Testis (tissue), 3 donors: Measurements from ENCODE around the gene PRADC1. TPM values are rescaled to one million over a fixed set of nuclear protein-coding genes. Genes with fewer than 3 reads are reported as not detected.

Experiments
- DNase-seq: peaks from one replicate; pipeline ENCODE4 v3.0.0-alpha.2; 2019
- H3K27ac ChIP-seq, 2 donors: fragments of 200-600 bp; sonication (generic); one replicate each; pipeline ENCODE4 v1.5.1; 2019
- H3K27me3 ChIP-seq: fragments of 200-600 bp; sonication (generic); one replicate; pipeline ENCODE4 v1.5.1; 2019
- H3K36me3 ChIP-seq: fragments of 200-600 bp; sonication (generic); one replicate; pipeline ENCODE4 v1.5.1; 2017; ENCODE audit warnings: low read depth; ENCODE audit errors: missing control alignments
- H3K4me1 ChIP-seq: fragments of 200-600 bp; sonication (generic); one replicate; pipeline ENCODE4 v1.5.1; 2019
- H3K4me3 ChIP-seq, 2 donors: fragments of 200-600 bp; sonication (generic); one replicate each; pipeline ENCODE4 v1.5.1; 2017 to 2019
- H3K9me3 ChIP-seq: fragments of 200-600 bp; sonication (generic); one replicate; pipeline ENCODE4 v1.5.1; 2017
- POLR2A ChIP-seq: fragments of 450-650 bp; IDR thresholded peaks from one replicate; pipeline ENCODE4 v1.6.1; 2017; ENCODE audit warnings: antibody characterized with exemption, mild to moderate bottlenecking, moderate library complexity
- WGBS, 2 donors: methylation state at CpG; one replicate each; pipeline ENCODE4 v1.1.5; 2018; 5-methylcytosine and 5-hydroxymethylcytosine counted together
- intact Hi-C: fragments of 100-400 bp; cut with DNase I; formaldehyde crosslinking; loops from one replicate; pipeline ENCODE4 v1.15.1; 2023; ENCODE audit warnings: low total_unique reads
- polyA plus RNA-seq: library from polyadenylated mRNA; stranded (reverse); fragments of 350-450 nt; fragmentation: Illumina TruSeq; extraction: RNeasy Lipid Tissue Mini Kit (QIAGEN cat#74804); gene quantifications from one replicate; pipeline ENCODE4 v1.2.3, GENCODE V29; 2014; ENCODE audit warnings: low read depth, low replicate concordance; ENCODE audit not compliant: insufficient read depth
- total RNA-seq, 2 donors: library from RNA; depleted of rRNA; stranded (reverse); fragments of >200 nt; gene quantifications; one replicate each; pipeline ENCODE4 v1.2.3, GENCODE V29; 2016
- TF ChIP-seq, protein P1 (sequence below), 3 experiments: fragments of 450-650 bp in 2 of 3; fragments of 200-600 bp in 1 of 3; sonication (generic) in 1 of 3; IDR thresholded peaks; one replicate each; pipeline ENCODE4 v1.5.1; 2016 to 2019; ENCODE audit warnings: antibody characterized with exemption in 3 of 3, mild to moderate bottlenecking in 2 of 3, moderate library complexity in 1 of 3

The PRADC1 gene
- total and polyA plus RNA-seq, 3 donors from 2014 or later = 21.3 to 47.1 (median 29.2) TPM

GRCh38 chr2:73212098-73212447 is 21.0 kb downstream of the PRADC1 start:
- Histone ChIP-seq H3K27ac (no peak overlapping the region), H3K36me3 (no peaks in the 10 kb centered on the region), H3K4me1 (peaks cover 3% of the 10 kb centered on the region), H3K9me3 (no peaks in the 10 kb centered on the region), H3K27me3 (no peaks in the 10 kb centered on the region), H3K4me3 (no peak overlapping the region)
- TF ChIP-seq, protein P1, sequence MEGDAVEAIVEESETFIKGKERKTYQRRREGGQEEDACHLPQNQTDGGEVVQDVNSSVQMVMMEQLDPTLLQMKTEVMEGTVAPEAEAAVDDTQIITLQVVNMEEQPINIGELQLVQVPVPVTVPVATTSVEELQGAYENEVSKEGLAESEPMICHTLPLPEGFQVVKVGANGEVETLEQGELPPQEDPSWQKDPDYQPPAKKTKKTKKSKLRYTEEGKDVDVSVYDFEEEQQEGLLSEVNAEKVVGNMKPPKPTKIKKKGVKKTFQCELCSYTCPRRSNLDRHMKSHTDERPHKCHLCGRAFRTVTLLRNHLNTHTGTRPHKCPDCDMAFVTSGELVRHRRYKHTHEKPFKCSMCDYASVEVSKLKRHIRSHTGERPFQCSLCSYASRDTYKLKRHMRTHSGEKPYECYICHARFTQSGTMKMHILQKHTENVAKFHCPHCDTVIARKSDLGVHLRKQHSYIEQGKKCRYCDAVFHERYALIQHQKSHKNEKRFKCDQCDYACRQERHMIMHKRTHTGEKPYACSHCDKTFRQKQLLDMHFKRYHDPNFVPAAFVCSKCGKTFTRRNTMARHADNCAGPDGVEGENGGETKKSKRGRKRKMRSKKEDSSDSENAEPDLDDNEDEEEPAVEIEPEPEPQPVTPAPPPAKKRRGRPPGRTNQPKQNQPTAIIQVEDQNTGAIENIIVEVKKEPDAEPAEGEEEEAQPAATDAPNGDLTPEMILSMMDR (IDR thresholded peaks at IDR 0.05) = no peak
- TF ChIP-seq POLR2A = no peak
- whole genome bisulfite sequencing, 2 donors = 77% methylated on average over 7 of the region's 7 CpGs
- DNase-seq = no peak
- intact Hi-C loops = no loop called here

DNA sequence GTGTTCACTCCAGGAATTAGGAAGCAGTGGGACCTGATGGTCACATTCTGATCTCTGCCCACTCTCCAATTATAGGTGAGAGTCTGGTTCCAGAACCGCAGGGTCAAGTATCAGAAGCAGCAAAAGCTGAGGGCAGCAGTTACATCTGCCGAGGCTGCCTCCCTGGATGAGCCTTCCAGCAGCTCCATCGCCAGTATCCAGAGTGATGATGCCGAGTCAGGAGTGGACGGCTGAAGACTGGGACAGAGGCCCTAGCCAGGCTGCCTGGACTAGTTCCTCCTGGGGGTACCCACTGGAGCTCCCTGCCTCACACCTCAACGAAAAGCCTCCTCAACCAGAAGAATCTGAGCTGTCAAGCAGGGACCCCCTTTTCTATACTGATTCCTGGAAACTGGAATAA is 22.3 kb downstream of the PRADC1 start:
- WGBS, 2 donors = 83 to 90% methylated on average over 6 of the region's 6 CpGs
- no peaks in the 10 kb centered on the region for H3K27me3 ChIP-seq
- no peaks in the 10 kb centered on the region for H3K36me3 ChIP-seq
- TF ChIP-seq, protein P1 (IDR thresholded peaks at IDR 0.05) = no peak
- no peak for TF ChIP-seq POLR2A
- no peak overlapping the region for H3K4me3 ChIP-seq
- peaks cover 3% of the 10 kb centered on the region for H3K4me1 ChIP-seq
- no peaks in the 10 kb centered on the region for H3K9me3 ChIP-seq
- intact Hi-C loops = no loop called here
- no peak overlapping the region for H3K27ac ChIP-seq
- DNase-seq = no peak

DNA sequence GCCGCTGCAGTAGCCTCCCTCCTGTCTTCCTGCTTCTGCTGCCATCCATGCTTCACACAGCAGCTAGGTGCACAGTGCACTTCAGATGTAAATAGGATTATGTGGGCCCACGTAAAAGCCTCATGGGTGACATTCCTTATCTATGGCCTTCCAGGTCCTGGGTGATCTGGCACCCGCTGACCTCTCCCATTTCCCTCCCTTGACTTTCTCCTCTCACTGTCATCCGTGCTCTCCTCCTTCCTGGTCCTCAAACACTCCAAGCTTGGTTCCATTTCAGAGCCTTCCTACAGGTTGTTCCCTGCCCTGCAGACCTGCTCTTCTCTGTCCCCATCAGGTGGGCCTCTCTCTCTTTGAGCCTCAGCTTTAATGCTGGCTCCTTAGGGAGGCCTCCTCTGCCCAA is 23.0 kb downstream of the PRADC1 start:
- TF ChIP-seq POLR2A = no peak
- TF ChIP-seq, protein P1 (IDR thresholded peaks at IDR 0.05) = no peak
- Histone ChIP-seq H3K9me3 (no peaks in the 10 kb centered on the region), H3K36me3 (no peaks in the 10 kb centered on the region), H3K27ac (no peak overlapping the region), H3K4me3 (no peak overlapping the region), H3K4me1 (peaks cover 3% of the 10 kb centered on the region), H3K27me3 (no peaks in the 10 kb centered on the region)
- 83 to 91% methylated on average over 4 of the region's 4 CpGs for WGBS, 2 donors
- intact Hi-C loops = no loop called here
- no peak for DNase-seq

DNA sequence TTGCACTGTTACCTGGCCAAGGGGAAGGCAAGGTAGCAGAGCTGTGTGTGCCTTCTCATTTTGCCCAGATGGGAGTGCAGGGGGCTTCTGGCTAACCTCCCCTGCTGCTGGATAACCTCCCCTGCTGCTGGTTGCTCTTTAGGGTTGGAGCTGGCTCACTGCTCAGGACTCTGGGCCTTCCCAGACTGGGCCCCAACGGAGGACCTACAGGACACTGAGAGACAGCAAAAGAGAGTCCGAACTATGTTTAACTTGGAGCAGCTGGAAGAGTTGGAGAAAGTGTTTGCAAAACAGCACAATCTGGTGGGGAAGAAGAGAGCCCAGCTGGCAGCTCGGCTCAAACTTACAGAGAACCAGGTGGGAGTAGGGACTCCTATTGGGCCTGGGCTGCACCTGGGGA is 24.8 kb downstream of the PRADC1 start:
- no peak overlapping the region for H3K4me3 ChIP-seq
- H3K4me1 ChIP-seq = no peaks in the 10 kb centered on the region
- H3K27me3 ChIP-seq = no peaks in the 10 kb centered on the region
- intact Hi-C loops = no loop called here
- H3K36me3 ChIP-seq = no peaks in the 10 kb centered on the region
- no peaks in the 10 kb centered on the region for H3K9me3 ChIP-seq
- TF ChIP-seq POLR2A = no peak
- TF ChIP-seq, protein P1 (IDR thresholded peaks at IDR 0.05) = no peak
- 73 to 83% methylated on average over 2 to 3 of the region's 3 CpGs for WGBS, 2 donors
- DNase-seq = no peak
- H3K27ac ChIP-seq = no peak overlapping the region

DNA sequence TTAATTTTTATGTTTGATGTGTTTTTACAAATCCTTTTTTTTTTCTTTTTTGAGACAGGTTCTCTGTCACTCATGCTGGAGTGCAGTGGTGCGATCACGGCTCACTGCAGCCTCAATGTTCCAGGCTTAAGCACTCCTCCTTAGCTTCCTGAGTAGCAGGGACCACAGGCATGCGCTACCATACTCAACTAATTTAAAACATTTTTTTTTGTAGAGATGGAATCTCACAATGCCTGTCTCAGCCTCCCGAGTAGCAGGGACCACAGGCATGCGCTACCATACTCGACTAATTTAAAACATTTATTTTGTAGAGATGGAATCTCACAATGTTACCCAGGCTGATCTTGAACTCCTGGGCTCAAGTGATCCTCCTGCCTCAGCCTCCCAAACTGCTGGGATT is 27.4 kb downstream of the PRADC1 start:
- intact Hi-C loops = no loop called here
- H3K4me1 ChIP-seq = peaks cover 7% of the 10 kb centered on the region
- TF ChIP-seq POLR2A = no peak
- TF ChIP-seq, protein P1 (IDR thresholded peaks at IDR 0.05) = no peak
- H3K27me3 ChIP-seq = no peaks in the 10 kb centered on the region
- no peak overlapping the region for H3K27ac ChIP-seq
- H3K4me3 ChIP-seq = no peak overlapping the region
- no peaks in the 10 kb centered on the region for H3K9me3 ChIP-seq
- no peak for DNase-seq
- WGBS, 2 donors = 87 to 95% methylated on average over 6 of the region's 6 CpGs
- H3K36me3 ChIP-seq = no peaks in the 10 kb centered on the region
